Measurements from ENCODE around the gene ATG9A.

ATG9A gene

DNA sequence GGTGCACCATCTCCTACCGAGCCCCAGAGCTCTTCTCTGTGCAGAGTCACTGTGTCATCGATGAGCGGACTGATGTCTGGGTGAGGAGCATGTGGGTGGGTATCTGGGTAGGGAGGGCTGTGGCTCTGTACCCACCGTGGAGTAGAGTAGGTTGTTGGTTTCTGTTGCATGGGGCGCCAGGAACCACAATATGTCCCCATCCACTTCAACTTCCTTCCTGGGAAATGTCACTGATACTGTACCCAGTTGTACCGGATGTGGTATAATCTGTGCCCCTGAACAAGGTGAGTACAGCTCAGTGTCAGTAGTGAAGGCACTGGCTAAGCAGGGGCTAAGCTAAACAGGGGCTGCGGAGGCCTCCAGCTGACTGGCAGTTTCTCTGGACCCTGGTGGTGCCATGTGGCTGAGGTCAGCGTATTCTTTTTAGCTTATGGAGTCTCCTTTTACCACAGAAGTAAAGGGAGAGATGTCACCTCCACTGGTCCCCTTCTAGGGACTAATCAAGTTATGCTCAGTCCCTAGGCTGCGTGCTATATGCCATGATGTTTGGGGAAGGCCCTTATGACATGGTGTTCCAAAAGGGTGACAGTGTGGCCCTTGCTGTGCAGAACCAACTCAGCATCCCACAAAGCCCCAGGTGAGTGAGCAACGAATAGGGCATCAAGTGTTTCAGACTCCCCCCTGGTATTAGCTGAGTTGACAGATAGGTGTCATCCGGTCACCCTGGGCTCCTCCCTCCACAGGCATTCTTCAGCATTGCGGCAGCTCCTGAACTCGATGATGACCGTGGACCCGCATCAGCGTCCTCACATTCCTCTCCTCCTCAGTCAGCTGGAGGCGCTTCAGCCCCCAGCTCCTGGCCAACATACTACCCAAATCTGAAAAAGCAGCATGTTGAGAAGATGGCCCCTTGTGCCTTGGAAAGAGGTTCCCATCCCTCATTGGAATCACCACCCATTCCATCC, 18.5 kb upstream of the ATG9A start:
- peak; percentile 24 for DNase-seq (ENCODE audit: low read depth)
- TF ChIP-seq, protein P1, sequence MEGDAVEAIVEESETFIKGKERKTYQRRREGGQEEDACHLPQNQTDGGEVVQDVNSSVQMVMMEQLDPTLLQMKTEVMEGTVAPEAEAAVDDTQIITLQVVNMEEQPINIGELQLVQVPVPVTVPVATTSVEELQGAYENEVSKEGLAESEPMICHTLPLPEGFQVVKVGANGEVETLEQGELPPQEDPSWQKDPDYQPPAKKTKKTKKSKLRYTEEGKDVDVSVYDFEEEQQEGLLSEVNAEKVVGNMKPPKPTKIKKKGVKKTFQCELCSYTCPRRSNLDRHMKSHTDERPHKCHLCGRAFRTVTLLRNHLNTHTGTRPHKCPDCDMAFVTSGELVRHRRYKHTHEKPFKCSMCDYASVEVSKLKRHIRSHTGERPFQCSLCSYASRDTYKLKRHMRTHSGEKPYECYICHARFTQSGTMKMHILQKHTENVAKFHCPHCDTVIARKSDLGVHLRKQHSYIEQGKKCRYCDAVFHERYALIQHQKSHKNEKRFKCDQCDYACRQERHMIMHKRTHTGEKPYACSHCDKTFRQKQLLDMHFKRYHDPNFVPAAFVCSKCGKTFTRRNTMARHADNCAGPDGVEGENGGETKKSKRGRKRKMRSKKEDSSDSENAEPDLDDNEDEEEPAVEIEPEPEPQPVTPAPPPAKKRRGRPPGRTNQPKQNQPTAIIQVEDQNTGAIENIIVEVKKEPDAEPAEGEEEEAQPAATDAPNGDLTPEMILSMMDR (IDR thresholded peaks at IDR 0.05; ENCODE audit: insufficient read depth, low read depth, low read length, missing control alignments) = no peak
- no peak overlapping the region for H3K4me3 ChIP-seq (ENCODE audit: low read length)

DNA sequence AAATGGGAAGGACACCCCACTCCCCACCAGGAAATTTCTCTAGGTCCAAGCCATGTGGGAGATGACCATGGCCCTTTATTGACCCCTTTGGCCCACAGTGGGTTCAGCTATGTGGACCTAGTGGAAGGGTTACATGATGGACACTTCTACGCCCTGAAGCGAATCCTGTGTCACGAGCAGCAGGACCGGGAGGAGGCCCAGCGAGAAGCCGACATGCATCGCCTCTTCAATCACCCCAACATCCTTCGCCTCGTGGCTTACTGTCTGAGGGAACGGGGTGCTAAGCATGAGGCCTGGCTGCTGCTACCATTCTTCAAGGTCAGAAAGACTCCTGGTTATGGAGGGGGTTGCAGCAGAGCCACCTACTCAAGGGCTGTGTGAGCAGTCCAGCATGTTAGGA, 17.1 kb upstream of the ATG9A start:
- TF ChIP-seq, protein P1 (IDR thresholded peaks at IDR 0.05; ENCODE audit: insufficient read depth, low read depth, low read length, missing control alignments) = no peak
- H3K4me3 ChIP-seq (ENCODE audit: low read length) = no peak overlapping the region
- no peak for DNase-seq (ENCODE audit: low read depth)

DNA sequence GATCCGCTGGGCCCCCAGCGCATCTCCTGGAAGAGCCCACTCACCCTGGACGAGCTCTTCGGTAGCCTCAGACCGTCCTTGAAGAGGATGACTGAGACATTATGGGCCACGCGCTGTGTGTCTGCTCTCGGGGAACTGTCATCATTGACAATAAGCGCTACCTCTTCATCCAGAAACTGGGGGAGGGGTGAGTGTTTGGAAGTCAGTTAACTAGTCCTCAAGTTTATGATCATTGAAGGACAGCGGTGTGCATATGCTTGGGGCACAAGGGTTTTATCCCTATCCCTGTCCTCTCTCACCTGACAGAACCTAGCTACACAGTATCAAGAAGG, 16.4 kb upstream of the ATG9A start:
- peak; percentile 19 for DNase-seq (ENCODE audit: low read depth)
- TF ChIP-seq, protein P1 (IDR thresholded peaks at IDR 0.05; ENCODE audit: insufficient read depth, low read depth, low read length, missing control alignments) = no peak
- H3K4me3 ChIP-seq (ENCODE audit: low read length) = peak overlapping the region; percentile 62

DNA sequence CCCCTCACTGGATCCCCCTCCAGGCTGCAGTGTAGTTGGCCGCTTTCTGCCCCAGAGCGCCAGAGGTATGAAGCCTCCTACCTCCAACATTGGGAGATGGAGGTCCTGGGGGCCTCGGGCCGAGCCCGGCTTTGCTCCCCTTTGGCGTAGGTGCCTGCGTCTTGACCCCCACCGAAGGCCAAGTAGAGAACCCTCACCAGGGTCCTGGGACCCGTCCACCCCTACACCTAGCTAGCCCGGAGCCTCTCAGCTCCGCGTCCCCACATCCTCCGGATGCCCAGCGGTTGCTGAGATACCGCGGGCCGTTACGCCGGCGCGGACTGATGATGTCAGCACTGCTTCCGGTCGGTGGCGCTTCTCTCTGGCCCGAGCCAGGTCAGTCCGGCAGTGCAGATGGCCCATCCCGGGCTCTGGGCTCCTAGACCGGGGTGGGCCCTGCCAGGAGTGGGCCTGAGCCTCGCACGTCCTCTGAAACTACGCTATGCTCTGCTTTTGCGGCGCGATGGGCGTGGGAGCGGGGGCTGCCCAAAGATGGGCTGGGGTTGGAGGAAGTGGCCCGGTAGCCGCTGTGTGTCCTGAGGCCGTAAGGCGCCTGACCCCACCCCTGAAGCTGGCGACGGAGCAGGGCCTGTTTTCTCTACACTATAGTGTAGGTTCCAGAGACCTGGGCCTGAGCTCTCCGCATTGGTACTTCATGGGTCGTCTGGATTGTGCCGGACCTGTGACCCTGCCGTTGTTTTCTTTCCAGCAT, 15.9 kb upstream of the ATG9A start, which contains the start of the genes GLB1L and STK16:
Gene GLB1L, minus strand, starts transcription at position 297 of the 751 bp plus-strand sequence. CDS start 1,871 bp downstream, outside the sequence.
Gene STK16, plus strand, starts transcription at position 332 of the 751 bp plus-strand sequence. CDS start 521 bp downstream, outside the sequence.
- TF ChIP-seq, protein P1 (IDR thresholded peaks at IDR 0.05; ENCODE audit: insufficient read depth, low read depth, low read length, missing control alignments) = no peak
- peak; percentile 90 for DNase-seq (ENCODE audit: low read depth)
- peak within 1 kb of the TSS; percentile 62 for H3K4me3 ChIP-seq (ENCODE audit: low read length)

DNA sequence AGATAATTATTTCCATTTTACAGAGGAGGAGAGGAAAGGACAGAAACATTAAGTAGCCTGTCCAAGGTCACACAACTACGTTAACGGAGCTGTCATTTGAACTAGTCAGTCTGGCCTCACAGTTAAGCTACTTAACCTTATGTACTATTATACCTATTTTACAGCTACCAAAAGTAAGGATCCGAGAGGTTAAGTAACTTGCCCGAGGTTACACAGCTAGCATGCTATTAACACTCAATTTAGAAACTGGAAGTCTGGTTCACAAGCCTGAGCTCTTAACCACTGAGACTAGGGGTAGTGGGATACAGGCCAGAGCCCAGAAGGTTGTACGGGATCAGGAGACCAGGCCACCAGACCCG, 15.3 kb upstream of the ATG9A start:
- DNase-seq (ENCODE audit: low read depth) = no peak
- peak overlapping the region; percentile 62 for H3K4me3 ChIP-seq (ENCODE audit: low read length)
- TF ChIP-seq, protein P1 (IDR thresholded peaks at IDR 0.05; ENCODE audit: insufficient read depth, low read depth, low read length, missing control alignments) = no peak

DNA sequence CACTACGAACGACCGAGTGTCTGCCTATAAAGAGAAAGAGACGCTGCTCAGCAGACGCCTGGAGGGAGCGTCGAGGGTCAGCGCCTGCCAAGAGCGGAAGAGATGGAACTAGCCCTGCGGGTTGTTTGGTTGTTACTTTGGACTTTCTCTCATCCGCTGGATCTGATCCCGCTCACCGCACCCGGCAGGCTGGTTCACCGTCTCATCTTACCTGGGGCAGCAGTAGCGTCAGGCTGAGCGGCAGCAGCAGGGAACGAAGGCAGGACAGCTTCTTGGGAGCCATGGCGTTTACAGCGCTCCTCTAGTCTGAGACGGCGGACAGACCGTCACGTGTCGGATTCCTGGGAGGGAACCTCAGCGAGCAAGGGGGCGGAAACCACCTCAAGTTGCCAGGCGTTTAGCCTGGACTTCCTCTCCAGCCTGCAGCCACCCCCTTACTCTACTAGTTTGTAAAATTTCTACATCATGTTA, 13.9 kb upstream of the ATG9A start:
- TF ChIP-seq, protein P1 (IDR thresholded peaks at IDR 0.05; ENCODE audit: insufficient read depth, low read depth, low read length, missing control alignments) = no peak

More for the DNA sequence above, 13.9 kb upstream of the ATG9A start:
- H3K4me3 ChIP-seq (ENCODE audit: low read length) = no peak overlapping the region
- DNase-seq (ENCODE audit: low read depth) = no peak
